Hematopoietic multipotent progenitor cell treated with erythropoietin and hydrocortisone succinate and interleukin-3 and kit ligand, for 8 days (in vitro differentiated cells): ENCODE data around the gene GPC3.

Experiments used
- DNase-seq: peaks from one replicate; pipeline ENCODE4 v3.0.0-alpha.2; 2015

The GPC3 gene

GRCh38 chrX:133880032-133880443, 105.4 kb downstream of the GPC3 start:
- DNase-seq, result no peak

DNA sequence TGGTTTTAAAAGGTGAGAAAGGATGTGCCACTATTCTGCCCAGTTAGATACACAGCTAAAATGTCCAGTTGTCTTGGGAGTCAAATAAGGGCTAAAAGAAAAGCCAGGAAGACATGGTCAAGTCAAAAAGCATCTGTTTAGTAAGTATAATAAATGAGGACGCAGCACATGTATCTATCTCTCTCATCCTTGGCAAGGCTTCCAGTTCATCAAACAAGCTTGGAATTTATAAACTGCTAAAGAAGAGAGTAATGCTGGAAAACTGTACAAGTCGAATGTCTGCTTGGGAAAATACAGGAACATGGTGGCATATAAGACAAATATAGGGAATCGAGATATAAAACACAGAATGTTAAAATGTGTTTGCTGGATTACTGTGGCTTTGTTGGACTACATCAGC, 106.7 kb downstream of the GPC3 start:
- DNase-seq, result no peak

GRCh38 chrX:133876646-133877045, 108.7 kb downstream of the GPC3 start:
- no peak for DNase-seq

DNA sequence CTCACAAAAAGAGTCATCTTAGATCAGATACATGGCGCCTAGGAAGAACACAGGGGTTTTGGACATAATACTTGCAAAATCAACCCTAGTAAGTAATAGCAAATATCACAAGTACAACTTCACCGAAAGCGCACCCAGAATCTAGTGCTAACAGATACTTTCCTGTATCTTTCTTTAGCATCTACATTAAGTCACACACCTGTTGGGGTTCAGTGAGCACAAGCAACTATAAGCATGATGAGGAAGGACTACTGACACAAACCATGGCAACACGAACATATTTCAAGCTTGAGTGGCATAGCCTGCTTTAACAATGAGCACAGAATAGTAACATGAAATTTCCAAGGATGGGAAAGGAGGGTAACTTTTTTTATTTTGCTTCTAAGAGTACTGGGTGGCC, 116.1 kb downstream of the GPC3 start:
- DNase-seq, result no peak

GRCh38 chrX:133868682-133869081, 116.7 kb downstream of the GPC3 start:
- DNase-seq, result peak; percentile 36

- no peak for DNase-seq
Observed at GRCh38 chrX:133868250-133868649, 117.1 kb downstream of the GPC3 start.

GRCh38 chrX:133865761-133866471, 119.5 kb downstream of the GPC3 start:
- no peak for DNase-seq

- DNase-seq, result no peak
Observed at GRCh38 chrX:133864236-133864635, 121.2 kb downstream of the GPC3 start.

- no peak for DNase-seq
Observed at GRCh38 chrX:133859860-133860259, 125.5 kb downstream of the GPC3 start.

DNA sequence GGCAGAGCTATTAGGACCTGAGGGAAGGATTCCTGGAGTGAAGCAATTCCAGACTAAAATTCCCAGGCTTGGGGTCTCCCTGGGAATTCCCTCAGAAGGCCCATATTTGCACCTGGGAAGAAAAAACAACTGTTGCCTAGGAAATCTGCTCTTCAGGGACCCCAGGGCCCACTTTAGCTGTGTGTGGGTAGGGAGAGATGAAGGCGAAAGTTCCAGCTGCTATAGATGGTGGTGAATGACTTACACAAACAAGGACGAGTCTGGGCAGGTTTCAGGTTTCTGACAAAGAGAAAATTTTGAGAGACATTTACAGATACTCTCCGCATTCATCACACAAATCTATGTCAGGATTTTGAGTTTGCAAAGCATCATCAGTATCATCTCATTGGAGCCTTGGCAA, 126.1 kb downstream of the GPC3 start:
- no peak for DNase-seq

DNA sequence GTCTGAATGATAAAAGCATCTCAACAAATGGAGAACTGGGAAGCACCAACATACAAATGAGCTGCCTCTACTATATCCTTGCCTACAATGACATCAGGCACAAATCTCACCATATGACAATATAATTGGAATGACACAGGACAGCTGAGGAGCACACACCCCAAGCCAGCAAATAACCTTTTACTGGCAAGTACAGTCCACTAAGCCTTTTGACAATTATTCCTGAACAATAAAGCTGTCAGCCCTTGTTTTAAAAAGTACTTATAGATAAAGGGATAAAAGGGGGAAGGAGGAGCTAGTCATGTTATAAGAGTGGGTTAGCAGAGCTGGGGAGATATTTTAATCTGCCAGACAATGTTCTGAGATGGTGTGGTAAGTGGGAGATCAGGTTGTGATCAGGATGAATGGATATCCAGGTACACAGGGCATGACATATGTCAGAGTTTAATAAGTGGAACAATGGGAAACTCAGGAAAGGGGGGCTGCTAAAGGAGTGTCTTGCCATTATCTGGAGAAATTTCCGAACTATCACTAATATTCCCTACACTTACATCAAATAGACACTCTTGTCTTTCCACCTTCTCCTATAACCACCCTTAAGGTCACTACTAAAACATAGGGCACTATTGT, 127.6 kb downstream of the GPC3 start:
- no peak for DNase-seq

DNA sequence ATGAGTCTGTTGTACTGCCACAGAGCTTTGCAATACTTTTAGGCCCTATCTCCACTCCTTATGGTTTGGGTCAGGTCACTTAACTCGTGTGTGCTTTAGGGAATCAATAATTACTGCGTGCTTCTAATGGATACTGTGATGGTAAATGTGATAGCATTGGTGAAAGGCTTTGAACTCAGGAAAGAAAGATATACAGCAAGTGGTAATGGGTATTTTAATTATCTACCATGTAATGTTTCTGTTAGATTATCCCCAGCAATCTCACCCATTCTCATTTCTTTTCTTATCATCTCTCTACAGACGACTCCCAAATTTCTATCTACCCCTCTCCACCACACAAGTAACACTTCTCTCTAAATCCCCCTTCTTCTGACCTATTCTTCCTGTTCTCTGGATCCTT, 128.6 kb downstream of the GPC3 start:
- DNase-seq, result no peak

DNA sequence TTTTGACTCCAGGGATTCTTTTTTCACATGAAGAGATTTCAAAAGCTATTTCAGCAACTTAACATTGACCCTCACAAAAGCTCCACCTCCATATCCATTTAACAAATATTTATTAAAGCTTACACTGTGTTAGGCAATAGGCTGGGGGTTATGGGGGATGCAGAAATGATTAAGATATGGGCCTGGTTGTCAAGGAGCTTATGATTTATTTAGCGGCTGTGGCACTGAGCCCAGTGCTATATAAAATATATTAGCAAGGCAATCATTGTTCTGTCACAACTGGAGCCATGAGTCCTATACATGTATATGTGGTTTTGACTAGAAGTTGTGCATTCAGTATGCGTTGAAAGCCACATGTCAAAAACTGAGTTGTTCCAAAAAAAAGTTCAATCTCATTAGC, 131.1 kb downstream of the GPC3 start:
- no peak for DNase-seq

DNA sequence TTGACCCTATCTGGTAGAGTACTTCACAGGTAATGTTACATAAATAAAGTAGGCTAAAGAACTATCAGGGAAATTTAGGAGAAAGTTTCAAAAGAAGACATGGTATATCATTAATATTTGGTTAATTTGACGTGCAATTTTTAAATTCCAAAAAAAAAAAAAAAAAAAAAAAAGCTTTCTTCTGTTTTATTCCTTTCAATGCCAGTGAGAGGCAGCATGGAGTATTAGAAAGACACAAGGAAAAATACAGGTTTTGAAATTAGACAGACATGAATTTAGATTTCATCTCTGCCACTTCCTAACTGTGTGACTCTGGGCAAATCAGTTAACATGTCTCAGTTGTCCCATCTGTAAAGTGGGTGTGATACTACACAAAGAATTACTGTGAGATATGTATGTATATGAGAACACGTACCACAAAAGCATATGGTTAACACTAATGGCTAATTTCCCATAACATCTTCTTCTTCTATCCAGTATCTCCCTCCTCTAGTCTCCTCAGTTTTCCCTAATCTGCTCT, 132.5 kb downstream of the GPC3 start:
- no peak for DNase-seq

- DNase-seq, result no peak
Observed at GRCh38 chrX:133852401-133852800, 133.0 kb downstream of the GPC3 start.

- DNase-seq, result no peak
Observed at GRCh38 chrX:133850399-133850798, 135.0 kb downstream of the GPC3 start.

DNA sequence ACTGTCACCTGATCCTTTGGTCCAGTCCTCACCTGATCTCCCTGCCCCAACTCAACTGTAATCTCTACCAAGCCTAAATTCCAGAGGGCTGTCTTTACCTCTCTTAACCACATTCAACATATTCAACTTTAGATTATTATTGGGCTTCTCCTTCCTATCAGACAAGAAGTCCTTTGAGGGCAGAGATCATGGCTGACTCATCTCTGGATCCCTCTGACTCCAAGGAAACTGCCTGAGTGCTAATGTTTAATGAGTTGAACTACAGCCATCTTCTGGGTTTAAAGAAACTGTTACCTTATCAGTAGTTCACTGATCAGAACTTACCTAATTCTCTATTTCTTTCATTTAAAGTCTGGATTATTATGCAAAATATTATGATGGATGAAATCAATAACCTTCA, 135.7 kb downstream of the GPC3 start:
- no peak for DNase-seq

DNA sequence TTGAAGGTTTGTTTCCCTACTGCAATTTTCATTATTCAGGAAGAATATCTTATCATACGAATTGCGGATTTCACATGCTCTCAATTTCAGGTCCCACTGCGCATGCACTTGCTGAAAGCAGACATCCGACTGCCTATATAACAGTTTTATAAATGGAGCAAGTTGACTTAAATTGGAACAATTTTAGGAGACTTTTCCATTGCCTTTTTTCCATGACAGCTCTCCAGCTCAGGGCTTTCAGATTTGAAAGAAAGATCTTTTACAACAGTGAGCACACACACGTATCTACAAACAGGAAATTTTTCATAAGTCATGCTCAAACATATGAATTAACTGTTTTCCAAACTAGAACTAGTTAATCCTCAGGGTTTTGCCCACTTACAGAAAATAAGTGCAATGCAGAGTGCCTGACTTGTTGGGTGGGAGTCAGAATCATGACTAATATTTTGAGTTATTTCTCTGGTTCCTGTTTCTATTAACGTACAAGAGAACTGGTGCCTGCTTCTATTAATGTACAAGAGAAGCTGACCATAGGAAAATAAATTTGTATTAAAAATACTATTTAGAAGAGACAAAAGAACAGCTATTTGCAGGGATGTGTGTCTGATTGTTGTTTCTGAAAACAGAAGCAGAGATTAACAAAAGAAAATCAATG, 137.9 kb downstream of the GPC3 start:
- no peak for DNase-seq

DNA sequence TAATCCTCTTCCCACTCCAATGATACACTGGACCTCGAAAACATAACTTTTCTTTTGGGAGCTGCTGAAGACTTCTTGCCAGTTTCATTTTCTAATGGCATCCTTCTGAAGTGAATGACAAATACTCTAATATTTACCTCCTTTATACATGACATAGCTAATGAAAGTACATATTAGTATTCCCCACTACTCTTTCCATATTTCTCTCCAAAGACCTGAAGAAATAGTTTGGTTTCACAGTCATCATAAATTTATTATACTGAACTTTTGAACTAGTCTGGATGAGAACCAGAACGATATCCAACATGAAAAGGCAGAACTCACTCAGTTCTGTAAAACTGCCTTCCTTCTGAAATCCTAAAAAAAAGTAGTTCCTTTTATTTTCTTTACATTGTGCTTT, 139.1 kb downstream of the GPC3 start:
- no peak for DNase-seq

- DNase-seq, result no peak
Observed at GRCh38 chrX:133840415-133840814, 145.0 kb downstream of the GPC3 start.

GRCh38 chrX:133838761-133839676, 146.4 kb downstream of the GPC3 start:
- peak; percentile 23 for DNase-seq

GRCh38 chrX:133837091-133837490, 148.3 kb downstream of the GPC3 start:
- DNase-seq, result no peak

- no peak for DNase-seq
Observed at GRCh38 chrX:133836561-133836960, 148.8 kb downstream of the GPC3 start.
